HEK293T (cell line): ENCODE data around the gene SPATA13.

Experiments used
- BHLHE40 ChIP-seq: fragments of 450-650 bp; IDR thresholded peaks from 2 replicates; pipeline ENCODE4 v1.6.1; 2016; ENCODE audit warnings: mild to moderate bottlenecking, moderate library complexity, borderline replicate concordance
- CTBP1 ChIP-seq: fragments of 450-650 bp; IDR thresholded peaks from 2 replicates; pipeline ENCODE4 v1.6.1; 2016; ENCODE audit warnings: borderline replicate concordance
- ELF4 ChIP-seq: fragments of 450-650 bp; IDR thresholded peaks from 2 replicates; pipeline ENCODE4 v1.6.1; 2017; ENCODE audit warnings: antibody characterized with exemption
- FOXA1 ChIP-seq: fragments of 450-650 bp; IDR thresholded peaks from 2 replicates; pipeline ENCODE4 v1.6.1; 2016; ENCODE audit warnings: mild to moderate bottlenecking
- FOXK2 ChIP-seq: fragments of 450-650 bp; IDR thresholded peaks from 2 replicates; pipeline ENCODE4 v1.6.1; 2016; ENCODE audit warnings: mild to moderate bottlenecking
- FOXM1 ChIP-seq: fragments of 450-650 bp; IDR thresholded peaks from 2 replicates; pipeline ENCODE4 v1.6.1; 2017; ENCODE audit warnings: mild to moderate bottlenecking, borderline replicate concordance
- LEF1 ChIP-seq: fragments of 450-650 bp; IDR thresholded peaks from 2 replicates; pipeline ENCODE4 v1.6.1; 2017; ENCODE audit warnings: mild to moderate bottlenecking, borderline replicate concordance
- NFRKB ChIP-seq: fragments of 450-650 bp; IDR thresholded peaks from 2 replicates; pipeline ENCODE4 v1.6.1; 2016; ENCODE audit warnings: mild to moderate bottlenecking, moderate library complexity
- PKNOX1 ChIP-seq: fragments of 450-650 bp; IDR thresholded peaks from 2 replicates; pipeline ENCODE4 v1.6.1; 2016
- SP1 ChIP-seq: fragments of 450-650 bp; IDR thresholded peaks from 2 replicates; pipeline ENCODE4 v1.6.1; 2017
- SUZ12 ChIP-seq: fragments of 450-650 bp; IDR thresholded peaks from 2 replicates; pipeline ENCODE4 v1.6.1; 2016; ENCODE audit warnings: mild to moderate bottlenecking
- TARDBP ChIP-seq: fragments of 450-650 bp; IDR thresholded peaks from 2 replicates; pipeline ENCODE4 v1.6.1; 2016
- ZNF384 ChIP-seq: fragments of 450-650 bp; IDR thresholded peaks from 2 replicates; pipeline ENCODE4 v1.6.1; 2016

DNA sequence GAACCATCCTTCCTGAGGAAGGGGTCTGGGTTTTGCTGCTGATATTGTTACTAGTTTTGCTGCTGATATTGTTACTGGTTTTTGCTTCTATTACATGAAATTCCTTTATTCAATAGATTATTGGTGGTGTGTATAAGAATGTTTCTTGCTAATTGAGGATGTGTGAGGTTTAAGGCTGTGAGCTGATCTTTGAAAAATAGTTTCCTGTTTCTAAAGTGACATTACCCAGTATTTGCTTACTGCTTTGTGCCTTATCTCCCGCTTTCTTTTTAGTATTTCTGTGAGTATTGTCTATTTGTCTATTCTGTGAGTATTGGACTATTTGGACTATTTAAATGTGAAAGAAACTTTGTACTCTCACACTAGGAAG is 110.7 kb downstream of the SPATA13 start:
- TF ChIP-seq PKNOX1, result no peak
- no peak for TF ChIP-seq FOXA1
- no peak for TF ChIP-seq SUZ12
- no peak for TF ChIP-seq ELF4
- no peak for TF ChIP-seq ZNF384
- TF ChIP-seq FOXK2, result no peak
- no peak for TF ChIP-seq FOXM1
- no peak for TF ChIP-seq NFRKB
- no peak for TF ChIP-seq LEF1
- TF ChIP-seq SP1, result no peak
- TF ChIP-seq CTBP1, result no peak
- no peak for TF ChIP-seq BHLHE40
- no peak for TF ChIP-seq TARDBP
